Psoas muscle (tissue), 8 donors: Measurements from ENCODE around the gene CTSO. TPM values are rescaled to one million over a fixed set of nuclear protein-coding genes. Genes with fewer than 3 reads are reported as not detected.
A peak's percentile ranks its signal among the peaks of the same experiment; 100 is the strongest.

Source experiments
- ATAC-seq, 4 donors: fragments of 200-7000 bp; cut with Tn5 transposase; one replicate each; pipeline ENCODE4 v1.9.1; 2020; ENCODE audit warnings: moderate library complexity in 3 of 4, mild to moderate bottlenecking in 2 of 4
- DNase-seq, 2 donors: peaks; one replicate each; pipeline ENCODE4 v3.0.0-alpha.2; 2020
- H3K27ac ChIP-seq: fragments of 200-600 bp; one replicate; pipeline ENCODE4 v1.8.0; 2022
- H3K27me3 ChIP-seq, 3 donors: fragments of 200-600 bp in 1 of 3; one replicate each; pipeline versions ENCODE4 v1.6.1 to v1.8.0; 2013 to 2022; ENCODE audit warnings: low read length in 2 of 3, mild to moderate bottlenecking in 2 of 3, moderate library complexity in 1 of 3; ENCODE audit not compliant: insufficient read depth in 3 of 3
- H3K36me3 ChIP-seq, 2 donors: fragments of 200-600 bp in 1 of 2; one replicate each; pipeline versions ENCODE4 v1.6.1 to v1.8.0; 2013 to 2022; ENCODE audit warnings: low read depth in 1 of 2, mild to moderate bottlenecking in 1 of 2, moderate library complexity in 1 of 2; ENCODE audit not compliant: insufficient read depth in 1 of 2
- H3K4me1 ChIP-seq: fragments of 200-600 bp; one replicate; pipeline ENCODE4 v1.8.0; 2022
- H3K4me3 ChIP-seq: fragments of 200-600 bp; one replicate; pipeline ENCODE4 v1.8.0; 2022; ENCODE audit warnings: mild to moderate bottlenecking
- H3K9me3 ChIP-seq: fragments of 200-600 bp; one replicate; pipeline ENCODE4 v1.8.0; 2022
- CTCF ChIP-seq: fragments of 200-600 bp; IDR thresholded peaks from one replicate; pipeline ENCODE4 v1.8.0; 2022; ENCODE audit warnings: antibody characterized with exemption
- WGBS, 3 donors: extraction: QIAGEN DNeasy Blood & Tissue Kit; methylation state at CpG; one replicate each; pipeline versions ENCODE4 v1.1.6 to v1.1.7; 2013; 5-methylcytosine and 5-hydroxymethylcytosine counted together
- intact Hi-C, 2 donors: fragments of 100-400 bp; cut with DNase I; formaldehyde crosslinking; loops; one replicate each; pipeline versions ENCODE4 v1.11.0 to v1.14.2; 2022
- polyA plus RNA-seq, 3 donors: library from polyadenylated mRNA; stranded (reverse); fragments of 200-250 nt; gene quantifications; one replicate each; pipeline ENCODE4 v1.2.3, GENCODE V29; 2013
- total RNA-seq, 4 donors: library from RNA; stranded (reverse); fragmentation: NEBNext Ultra II Directional in 2 of 4; extraction: Animal tissue kit (Norgen Biotek cat#: 25700) in 2 of 4; gene quantifications; one replicate each; pipeline versions ENCODE4 v1.2.1 to v1.2.4, GENCODE V29; 2021 to 2023
- donor health status: healthy with polysubstance abuse.
- donor health status: DM: no; HTN: no; CAD: no; lungs with moderate emphysema.
- donor health status: Bipolar disorder and iron deficiency.
- donor health status: healthy.
- donor health status: DM: yes; HTN: yes; CAD: no.
- donor health status: DM: no; HTN: no; CAD: no.
- donor health status: DM: no; HTN: no; CAD: no.
- donor health status: DM: yes; HTN: yes; CAD: no.

The CTSO gene
- total and polyA plus RNA-seq, 7 donors, result 2.0 to 4.2 (median 3.0) TPM

DNA sequence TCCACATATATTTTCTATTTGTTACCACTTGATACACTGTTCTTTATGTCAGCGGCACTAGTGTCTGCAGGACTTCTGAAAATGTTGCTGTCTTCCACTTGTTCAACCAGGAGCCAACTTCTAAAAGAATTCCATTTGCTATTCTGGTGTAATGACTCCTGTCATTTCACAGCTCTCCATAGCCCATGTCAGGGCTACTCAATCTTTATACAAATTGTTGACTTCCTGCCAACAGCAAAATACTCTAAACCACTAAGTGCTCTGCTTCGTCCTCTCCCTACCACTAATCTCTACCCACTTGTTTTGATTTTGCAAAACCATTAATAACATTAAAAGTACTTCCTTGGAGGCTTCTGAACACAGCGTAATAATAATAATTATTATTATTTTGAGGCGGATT is 7.2 kb downstream of the CTSO start:
- H3K4me1 ChIP-seq, result no peaks in the 10 kb centered on the region
- WGBS, 3 donors, result 57 to 67% (median 61%) methylated on average over 4 of the region's 4 CpGs
- intact Hi-C loops, result loop anchor here in 1 of 2 donors (10.0 kb wide), 1 partner anchor 142 kb away; no protein-coding TSS in a partner anchor
- no peak for DNase-seq
- H3K9me3 ChIP-seq, result no peaks in the 10 kb centered on the region
- H3K27ac ChIP-seq, result no peak overlapping the region
- H3K4me3 ChIP-seq, result no peak overlapping the region
- peaks cover 0 to 5% of the 10 kb centered on the region in 2 donors for H3K36me3 ChIP-seq
- no peaks in the 10 kb centered on the region for H3K27me3 ChIP-seq
- no peak for TF ChIP-seq CTCF
- ATAC-seq, result peak in 1 of 4 donors; percentile 27

- Histone ChIP-seq H3K36me3 (peaks cover 0 to 8% of the 10 kb centered on the region in 2 donors), H3K4me3 (no peak overlapping the region), H3K4me1 (no peaks in the 10 kb centered on the region), H3K9me3 (no peaks in the 10 kb centered on the region), H3K27me3 (no peaks in the 10 kb centered on the region), H3K27ac (no peak overlapping the region)
- WGBS, 3 donors, result 73 to 88% (median 78%) methylated on average over 1 of the region's 1 CpG
- no peak for DNase-seq
- intact Hi-C loops, result loop anchor here in 1 of 2 donors (10.0 kb wide), 1 partner anchor 140 kb away; no protein-coding TSS in a partner anchor
- no peak for TF ChIP-seq CTCF
- no peak for ATAC-seq
These were observed 9.2 kb downstream of the CTSO start for GRCh38 chr4:155944516-155944915.

GRCh38 chr4:155943605-155944291 is 9.9 kb downstream of the CTSO start:
- DNase-seq (no peak), ATAC-seq (no peak)
- Histone ChIP-seq H3K27me3 (no peaks in the 10 kb centered on the region), H3K36me3 (peaks cover 0 to 8% of the 10 kb centered on the region in 2 donors), H3K9me3 (no peaks in the 10 kb centered on the region), H3K4me3 (no peak overlapping the region), H3K4me1 (no peaks in the 10 kb centered on the region), H3K27ac (no peak overlapping the region)
- TF ChIP-seq CTCF, result no peak
- WGBS, 3 donors, result 77 to 92% (median 90%) methylated on average over 3 of the region's 3 CpGs
- intact Hi-C loops, result loop anchor here in 1 of 2 donors (10.0 kb wide), 1 partner anchor 139 kb away; no protein-coding TSS in a partner anchor

GRCh38 chr4:155941820-155942219 is 11.8 kb downstream of the CTSO start:
- no peak overlapping the region for H3K27ac ChIP-seq
- H3K4me3 ChIP-seq, result no peak overlapping the region
- TF ChIP-seq CTCF, result no peak
- H3K4me1 ChIP-seq, result no peaks in the 10 kb centered on the region
- 83 to 97% (median 93%) methylated on average over 1 of the region's 1 CpG for WGBS, 3 donors
- DNase-seq, result no peak
- intact Hi-C loops, result loop anchor here in 1 of 2 donors (10.0 kb wide), 1 partner anchor 137 kb away; no protein-coding TSS in a partner anchor
- H3K9me3 ChIP-seq, result no peaks in the 10 kb centered on the region
- ATAC-seq, result no peak
- H3K36me3 ChIP-seq, result peaks cover 0 to 12% of the 10 kb centered on the region in 2 donors
- H3K27me3 ChIP-seq, result no peaks in the 10 kb centered on the region
